Pancreas (tissue), 10 donors: Measurements from ENCODE around the gene ANG. TPM values are rescaled to one million over a fixed set of nuclear protein-coding genes. Genes with fewer than 3 reads are reported as not detected.
"Not testable (repeated sequence)": the region's sequence is repeated elsewhere in the genome, so short reads cannot be mapped to it uniquely, and the experiment has no call there.

Source experiments
- ATAC-seq, 4 donors: fragments of 200-7000 bp; cut with Tn5 transposase; one replicate each; pipeline versions ENCODE4 v1.8.0 to v1.9.1; 2020; ENCODE audit warnings: mild to moderate bottlenecking in 4 of 4, moderate library complexity in 4 of 4
- DNase-seq, 6 donors: peaks; one replicate each; pipeline ENCODE4 v3.0.0-alpha.2; 2020
- FAIRE-seq: peaks from 2 replicates; lab custom pipeline; 2012; peaks lifted over from hg19 to GRCh38; lab: Jason Lieb, UNC
- H3K27ac ChIP-seq, 4 donors: fragments of 200-600 bp; sonication (generic); 1 replicate in 3 of 4; 2 replicates in 1 of 4; pipeline versions ENCODE4 v1.5.0 to v1.8.0; 2020
- H3K27me3 ChIP-seq, 4 donors: fragments of 200-600 bp; one replicate each; pipeline ENCODE4 v1.8.0; 2021
- H3K36me3 ChIP-seq, 3 donors: fragments of 200-600 bp; sonication (generic) in 1 of 3; one replicate each; pipeline versions ENCODE4 v1.5.0 to v1.8.0; 2020 to 2021
- H3K4me1 ChIP-seq, 3 donors: fragments of 200-600 bp; one replicate each; pipeline ENCODE4 v1.8.0; 2021
- H3K4me3 ChIP-seq, 4 donors: fragments of 200-600 bp; sonication (generic) in 2 of 4; one replicate each; pipeline versions ENCODE4 v1.5.0 to v1.8.0; 2020 to 2021
- H3K9me3 ChIP-seq, 4 donors: fragments of 200-600 bp; one replicate each; pipeline ENCODE4 v1.8.0; 2021
- CTCF ChIP-seq, 4 donors: fragments of 200-600 bp; sonication (generic) in 3 of 4; IDR thresholded peaks; one replicate each; pipeline versions ENCODE4 v1.5.0 to v1.8.0; 2021; ENCODE audit warnings: antibody characterized with exemption in 4 of 4
- WGBS, 2 donors: extraction: QIAGEN DNeasy Blood & Tissue Kit; methylation state at CpG; one replicate each; pipeline ENCODE4 v1.1.7; 2013; 5-methylcytosine and 5-hydroxymethylcytosine counted together
- intact Hi-C, 3 donors: fragments of 100-400 bp; cut with DNase I; formaldehyde crosslinking; loops; one replicate each; pipeline versions ENCODE4 v1.11.1 to v1.14.2; 2022
- polyA plus RNA-seq, 2 donors: library from polyadenylated mRNA; stranded (reverse); fragments of 200-250 nt; gene quantifications; one replicate each; pipeline ENCODE4 v1.2.3, GENCODE V29; 2013
- total RNA-seq, 6 donors: library from RNA; stranded (reverse); fragmentation: NEBNext Ultra II Directional in 4 of 6; extraction: Animal tissue kit (Norgen Biotek cat#: 25700) in 4 of 6; gene quantifications; one replicate each; pipeline versions ENCODE4 v1.2.1 to v1.2.4, GENCODE V29; 2021 to 2023
- donor health status: healthy with polysubstance abuse.
- donor health status: DM: no; HTN: no; CAD: no; lungs with moderate emphysema.
- donor health status: DM: no; HTN: no; CAD: no.
- donor health status: control.
- donor health status: control.
- donor health status: Bipolar disorder and iron deficiency.
- donor health status: DM: yes; HTN: yes; CAD: no.
- donor health status: DM: no; HTN: no; CAD: no.
- donor health status: DM: no; HTN: no; CAD: no.
- donor health status: DM: yes; HTN: yes; CAD: no.

ANG gene
- total and polyA plus RNA-seq, 8 donors: 9.8 to 16.0 (median 13.3) TPM

DNA sequence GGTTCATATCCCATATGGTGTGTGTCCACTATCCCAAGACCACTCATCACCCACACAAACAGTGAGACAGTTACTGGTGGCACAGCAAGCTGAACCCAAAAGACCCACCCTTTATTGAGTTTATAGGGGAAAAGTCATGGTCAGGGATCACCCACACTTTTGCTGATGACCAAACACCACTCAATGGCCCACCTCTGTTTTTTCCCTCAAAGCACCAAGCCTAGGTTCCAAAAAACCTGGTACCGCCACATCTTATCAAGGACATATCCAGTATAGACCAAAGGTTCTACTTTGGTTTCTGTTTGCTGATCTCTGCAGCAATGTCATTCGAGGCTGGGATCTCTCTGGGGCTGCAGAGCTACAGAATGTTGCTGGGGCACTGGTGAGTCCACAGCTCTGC, 27.4 kb upstream of the ANG start:
- intact Hi-C loops: no loop called here
- H3K36me3 ChIP-seq: no peaks in the 10 kb centered on the region
- H3K27me3 ChIP-seq: peaks cover 0 to 2% (median 0%) of the 10 kb centered on the region in 4 donors
- 52 to 61% methylated on average over 2 of the region's 2 CpGs for WGBS, 2 donors
- H3K4me3 ChIP-seq: no peak overlapping the region
- no peak for FAIRE-seq
- H3K27ac ChIP-seq: no peak overlapping the region
- no peaks in the 10 kb centered on the region for H3K4me1 ChIP-seq
- no peak for ATAC-seq
- TF ChIP-seq CTCF (IDR thresholded peaks at IDR 0.05): no peak
- H3K9me3 ChIP-seq: no peaks in the 10 kb centered on the region
- no peak for DNase-seq

- Histone ChIP-seq H3K27me3 (no peaks in the 10 kb centered on the region), H3K36me3 (no peaks in the 10 kb centered on the region), H3K9me3 (no peaks in the 10 kb centered on the region), H3K4me3 (peak overlapping the region in 2 of 4 donors; percentile 11 to 25), H3K4me1 (no peaks in the 10 kb centered on the region), H3K27ac (no peak overlapping the region)
- intact Hi-C loops: no loop called here
- ATAC-seq: peak; percentile 96 to 99 (median 98)
- peak; percentile 32 to 56 (median 40) for TF ChIP-seq CTCF (IDR thresholded peaks at IDR 0.05)
- no peak for FAIRE-seq
- WGBS, 2 donors: 4 to 7% methylated on average over 31 of the region's 31 CpGs
- DNase-seq: peak; percentile 74 to 92 (median 84)
These were observed 25.4 kb upstream of the ANG start for GRCh38 chr14:20662968-20663732.

- DNase-seq, intact Hi-C loops, H3K4me1 ChIP-seq, H3K36me3 ChIP-seq, ATAC-seq, H3K27ac ChIP-seq, FAIRE-seq, H3K4me3 ChIP-seq, H3K27me3 ChIP-seq, H3K9me3 ChIP-seq: not testable (repeated sequence)
- WGBS, 2 donors: 74 to 83% methylated on average over 7 of the region's 7 CpGs
These were observed 22.1 kb upstream of the ANG start for GRCh38 chr14:20666400-20666961.

DNA sequence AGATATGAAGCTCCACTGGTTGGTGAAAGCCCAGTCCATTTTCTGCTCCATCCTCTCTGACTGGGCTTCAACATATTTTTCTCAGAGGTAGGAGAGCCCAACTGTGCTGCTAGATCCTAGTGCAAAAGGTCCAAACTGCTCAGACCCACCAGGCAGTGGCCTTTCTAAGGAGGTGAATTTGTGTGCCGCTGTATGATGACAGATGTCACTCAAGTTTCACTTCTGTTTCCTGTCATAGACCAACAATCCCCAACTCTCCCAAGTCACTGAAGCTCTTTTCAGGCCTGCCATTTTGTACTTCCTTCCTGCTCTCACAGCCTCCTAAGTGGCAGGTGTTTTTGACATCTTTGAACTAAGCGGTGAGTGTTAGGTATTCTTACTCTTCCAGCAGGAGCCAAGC, 20.6 kb upstream of the ANG start:
- FAIRE-seq (no peak), ATAC-seq (no peak), DNase-seq (no peak)
- TF ChIP-seq CTCF (IDR thresholded peaks at IDR 0.05): no peak
- intact Hi-C loops: no loop called here
- H3K36me3 ChIP-seq: no peaks in the 10 kb centered on the region
- WGBS, 2 donors: 75 to 84% methylated on average over 2 of the region's 2 CpGs
- no peaks in the 10 kb centered on the region for H3K9me3 ChIP-seq
- H3K27me3 ChIP-seq: no peaks in the 10 kb centered on the region
- no peak overlapping the region for H3K27ac ChIP-seq
- H3K4me1 ChIP-seq: no peaks in the 10 kb centered on the region
- no peak overlapping the region for H3K4me3 ChIP-seq

GRCh38 chr14:20668969-20669368, 19.6 kb upstream of the ANG start:
- intact Hi-C loops: no loop called here
- ATAC-seq (no peak), FAIRE-seq (no peak), DNase-seq (no peak)
- H3K4me3 ChIP-seq: no peak overlapping the region
- no peaks in the 10 kb centered on the region for H3K9me3 ChIP-seq
- no peaks in the 10 kb centered on the region for H3K4me1 ChIP-seq
- no peaks in the 10 kb centered on the region for H3K36me3 ChIP-seq
- no peaks in the 10 kb centered on the region for H3K27me3 ChIP-seq
- no peak for TF ChIP-seq CTCF (IDR thresholded peaks at IDR 0.05)
- WGBS, 2 donors: 73 to 83% methylated on average over 2 of the region's 2 CpGs
- no peak overlapping the region for H3K27ac ChIP-seq
